Brain pericyte (primary cell): ENCODE measurements around the gene CYP1A1.

Experiments used
- DNase-seq: peaks from one replicate; pipeline ENCODE4 v3.0.0-alpha.2; 2012; ENCODE audit warnings: low read depth, low spot score

Gene CYP1A1, protein sequence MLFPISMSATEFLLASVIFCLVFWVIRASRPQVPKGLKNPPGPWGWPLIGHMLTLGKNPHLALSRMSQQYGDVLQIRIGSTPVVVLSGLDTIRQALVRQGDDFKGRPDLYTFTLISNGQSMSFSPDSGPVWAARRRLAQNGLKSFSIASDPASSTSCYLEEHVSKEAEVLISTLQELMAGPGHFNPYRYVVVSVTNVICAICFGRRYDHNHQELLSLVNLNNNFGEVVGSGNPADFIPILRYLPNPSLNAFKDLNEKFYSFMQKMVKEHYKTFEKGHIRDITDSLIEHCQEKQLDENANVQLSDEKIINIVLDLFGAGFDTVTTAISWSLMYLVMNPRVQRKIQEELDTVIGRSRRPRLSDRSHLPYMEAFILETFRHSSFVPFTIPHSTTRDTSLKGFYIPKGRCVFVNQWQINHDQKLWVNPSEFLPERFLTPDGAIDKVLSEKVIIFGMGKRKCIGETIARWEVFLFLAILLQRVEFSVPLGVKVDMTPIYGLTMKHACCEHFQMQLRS

DNA sequence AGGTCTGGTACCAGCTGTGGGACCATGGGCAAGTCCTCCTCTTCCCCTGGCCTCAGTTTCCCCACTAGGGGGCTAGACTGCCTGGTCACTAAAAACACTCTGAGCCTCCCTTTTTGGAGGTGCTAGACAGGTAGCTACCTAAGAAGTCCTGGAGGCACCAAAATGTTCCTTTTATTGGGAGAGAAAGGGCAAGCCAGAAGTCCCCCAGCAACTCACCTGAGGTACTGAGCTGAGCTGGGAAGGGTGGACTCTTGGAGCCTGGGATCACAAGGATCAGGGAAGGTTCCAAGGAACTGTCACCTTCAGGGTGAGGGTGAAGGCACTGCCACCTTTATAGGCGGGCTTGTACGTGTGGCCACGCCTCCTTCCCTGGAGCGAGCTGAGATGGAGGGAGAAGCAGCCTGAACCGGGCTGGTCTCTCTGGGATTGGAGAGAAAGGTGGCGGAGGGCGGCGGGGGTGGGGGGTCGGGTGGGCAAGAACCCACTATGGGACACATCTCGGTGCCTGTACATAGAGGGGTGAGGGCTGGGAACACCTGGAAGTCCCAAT is at the start of gene CYP1A1:
TSS of gene CYP1A1 (minus strand) at position 304 of the 550 bp plus-strand sequence. CDS start 2,431 bp downstream, outside the sequence.
- DNase-seq = no peak

DNA sequence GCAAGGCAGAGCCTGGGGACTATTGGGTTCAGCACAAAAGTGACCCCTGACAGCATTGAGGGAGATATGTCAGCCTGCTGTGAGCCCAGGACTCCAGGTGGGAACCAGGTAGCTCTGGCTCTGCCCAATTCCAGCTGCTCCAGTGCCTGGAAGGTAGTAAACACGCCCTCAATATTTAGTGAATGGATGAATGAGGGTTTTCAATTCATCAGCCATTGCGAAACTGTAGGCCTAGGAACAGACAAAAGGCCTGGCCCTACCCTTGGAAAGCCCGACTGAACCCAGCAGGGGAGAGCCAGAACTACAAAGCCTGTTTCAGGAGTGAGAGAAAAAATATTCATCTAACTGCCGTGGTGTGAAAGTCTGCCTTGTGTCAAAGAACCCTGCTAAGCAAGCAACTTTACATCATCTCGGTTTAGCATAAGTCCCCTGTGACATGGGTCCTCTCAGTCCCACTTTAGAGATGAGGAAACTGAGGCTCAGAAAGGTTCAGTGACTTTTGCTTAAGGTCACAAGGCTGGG is 48.5 kb upstream of the CYP1A1 start:
- DNase-seq = no peak

DNA sequence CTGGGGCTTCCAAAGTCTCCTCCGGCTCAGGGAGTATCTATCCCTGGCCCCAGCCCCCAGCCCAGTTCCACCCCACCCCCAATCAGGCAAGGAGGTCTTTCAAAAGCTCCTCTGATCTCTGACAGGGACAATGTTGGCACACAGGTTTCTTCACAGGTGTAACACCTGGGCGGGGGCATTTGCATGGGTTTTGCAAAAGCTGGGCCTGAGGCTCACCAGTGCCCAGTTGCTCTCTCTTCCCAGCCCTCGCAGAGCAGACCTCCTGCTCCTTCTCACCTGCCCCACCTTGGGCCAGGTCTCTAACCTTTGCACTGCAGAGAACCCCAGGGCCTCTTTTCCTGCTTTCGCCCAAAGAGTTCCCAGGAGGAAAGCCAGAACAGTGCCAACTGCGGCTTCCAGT is 48.0 kb upstream of the CYP1A1 start:
- no peak for DNase-seq

DNA sequence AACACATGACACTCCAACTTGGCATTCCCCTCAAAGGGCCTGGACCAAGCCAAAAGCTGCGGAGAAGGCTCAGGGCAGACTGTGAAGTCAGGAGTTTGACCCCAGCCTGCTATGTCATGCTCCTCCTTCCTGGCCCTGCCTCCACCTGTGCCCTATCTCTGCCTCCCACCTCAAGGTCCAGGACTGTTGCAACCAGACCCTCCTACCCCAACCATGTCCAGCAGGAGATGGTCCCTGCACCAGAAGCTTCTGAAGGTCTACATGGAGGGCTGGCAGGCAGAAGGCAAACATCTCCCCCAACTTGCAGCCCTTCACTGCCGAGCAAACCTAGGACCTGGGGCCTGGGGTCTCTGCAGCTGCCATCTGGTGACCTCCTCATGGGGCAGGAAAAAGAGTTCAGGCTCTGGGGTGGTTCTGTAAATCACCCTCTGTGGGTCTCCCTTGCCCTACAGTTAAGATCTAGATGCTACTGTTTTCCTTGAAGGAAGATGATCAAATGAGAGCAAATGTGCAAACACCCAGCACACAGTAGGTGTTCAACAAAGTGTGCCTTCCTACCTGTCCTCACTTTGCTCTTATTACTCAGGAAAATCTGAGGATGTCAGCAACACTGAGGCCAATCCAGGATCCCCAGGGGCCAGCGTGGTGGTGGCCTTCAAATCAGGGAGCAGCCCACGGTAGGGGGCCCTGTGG is 45.0 kb upstream of the CYP1A1 start:
- DNase-seq = no peak

GRCh38 chr15:74769463-74770025 is 44.2 kb upstream of the CYP1A1 start:
- DNase-seq = no peak

- no peak for DNase-seq
Observed at GRCh38 chr15:74768771-74769342, 43.5 kb upstream of the CYP1A1 start.

DNA sequence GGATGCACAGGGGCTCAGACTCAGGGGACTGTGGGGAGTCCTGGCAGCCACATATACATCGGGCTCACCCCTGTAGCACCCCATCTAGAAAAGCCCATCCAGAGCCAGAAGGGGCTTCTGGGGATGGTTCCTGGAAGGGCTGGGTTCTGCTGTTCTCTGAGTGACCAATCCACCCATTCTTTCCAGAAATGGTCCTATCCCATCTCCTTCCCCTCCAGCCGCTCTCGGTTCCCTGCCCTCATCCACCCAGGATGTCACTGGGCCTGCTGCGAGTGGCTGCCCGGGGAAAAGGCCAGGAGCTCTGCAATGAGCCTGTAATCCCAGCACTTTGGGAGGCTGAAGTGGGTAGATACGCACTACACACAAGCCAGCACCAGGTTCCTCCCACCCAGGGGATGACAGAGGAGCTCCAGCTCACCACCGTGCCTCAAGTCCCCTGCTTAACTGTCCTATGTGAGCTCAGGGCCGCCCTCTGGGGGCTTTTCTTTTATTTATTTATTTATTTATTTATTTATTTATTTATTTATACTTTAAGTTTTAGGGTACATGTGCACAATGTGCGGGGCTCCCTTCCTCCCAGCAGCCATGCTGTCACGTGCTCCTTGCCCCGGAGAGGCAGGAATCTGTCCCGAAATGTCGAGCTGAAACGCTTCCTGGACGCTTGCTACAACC is 42.9 kb upstream of the CYP1A1 start:
- DNase-seq = no peak

DNA sequence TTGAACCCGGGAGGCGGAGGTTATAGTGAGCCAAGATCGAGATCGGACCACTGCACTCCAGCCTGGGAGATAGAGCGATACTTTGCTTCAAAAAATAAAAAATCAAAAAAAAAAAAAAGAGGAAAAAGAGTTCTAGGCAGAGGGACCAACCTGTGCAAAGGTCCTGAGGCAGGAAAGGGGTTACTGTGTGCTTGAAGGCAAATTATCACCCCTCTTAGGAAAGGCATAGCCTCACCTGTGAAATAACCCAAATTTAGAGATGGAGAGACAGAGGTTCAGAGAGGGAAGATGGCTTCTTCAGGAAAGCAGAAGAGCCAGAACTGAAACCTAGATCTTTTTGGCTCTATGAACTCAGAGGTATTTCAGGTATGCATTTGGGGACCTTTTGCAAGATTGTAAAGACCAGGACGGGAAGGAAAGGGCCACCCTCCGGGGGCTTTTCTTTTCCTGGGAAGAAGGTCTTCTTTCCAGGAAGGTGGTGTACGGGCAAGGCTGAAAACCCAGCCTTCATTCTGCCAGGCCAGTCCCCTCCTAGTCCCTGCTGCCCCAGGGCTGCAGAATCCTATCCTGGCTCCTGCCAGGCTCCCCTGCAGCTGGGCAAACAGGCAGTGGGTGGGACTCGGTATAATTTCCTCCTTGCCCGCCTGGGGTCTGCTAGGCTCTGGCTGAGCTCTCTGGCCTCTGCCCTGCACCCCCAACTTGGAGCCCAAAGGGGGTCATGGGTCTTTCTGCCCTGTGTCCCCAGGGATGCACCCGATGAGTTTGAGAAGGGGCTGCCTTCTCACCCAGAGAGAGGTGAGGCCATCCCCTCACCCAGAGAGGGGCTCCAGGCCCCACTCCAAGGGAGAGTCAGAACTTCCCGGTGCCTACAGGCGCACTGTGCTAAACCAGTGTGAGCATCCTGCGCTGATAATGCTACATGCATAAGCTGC is 42.1 kb upstream of the CYP1A1 start:
- DNase-seq = no peak

DNA sequence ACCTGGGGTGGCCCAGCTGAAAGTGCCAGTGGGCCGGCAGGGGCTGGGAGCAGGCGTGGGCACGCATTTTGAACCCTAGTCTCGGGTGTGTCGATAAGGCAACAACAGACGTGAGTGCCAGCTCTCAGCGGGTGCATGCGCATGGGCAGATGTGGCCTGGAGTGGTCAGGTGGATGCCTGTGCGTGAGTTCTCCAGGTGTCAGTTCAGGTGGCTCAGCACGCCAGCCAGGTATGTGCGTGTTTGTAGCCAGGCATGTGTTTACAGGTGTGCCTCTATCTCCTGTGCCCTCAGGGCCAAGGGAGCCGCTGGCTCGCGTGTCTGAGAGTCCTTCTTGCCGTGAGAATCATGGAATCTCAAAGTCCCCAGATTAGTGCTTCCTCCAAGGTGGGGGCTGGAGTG is 38.1 kb upstream of the CYP1A1 start:
- DNase-seq = no peak

DNA sequence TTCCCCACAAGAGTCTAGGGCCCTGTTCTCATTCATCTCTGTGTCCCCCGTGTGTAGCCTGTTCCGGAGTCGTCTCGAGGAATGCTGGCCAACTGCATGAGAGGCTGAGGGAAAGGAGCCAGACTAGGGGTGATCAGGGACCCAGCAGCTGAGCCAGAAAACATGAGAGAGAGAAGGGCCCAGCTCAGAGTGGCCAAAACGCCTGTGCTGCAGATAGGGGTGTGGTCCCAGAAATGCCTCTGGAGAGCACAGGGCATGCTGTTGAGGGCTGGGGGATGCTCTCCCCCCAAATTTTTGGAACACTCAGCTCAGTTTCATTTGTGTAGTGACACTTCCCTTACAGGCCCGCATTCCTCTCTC is 37.4 kb upstream of the CYP1A1 start:
- no peak for DNase-seq

DNA sequence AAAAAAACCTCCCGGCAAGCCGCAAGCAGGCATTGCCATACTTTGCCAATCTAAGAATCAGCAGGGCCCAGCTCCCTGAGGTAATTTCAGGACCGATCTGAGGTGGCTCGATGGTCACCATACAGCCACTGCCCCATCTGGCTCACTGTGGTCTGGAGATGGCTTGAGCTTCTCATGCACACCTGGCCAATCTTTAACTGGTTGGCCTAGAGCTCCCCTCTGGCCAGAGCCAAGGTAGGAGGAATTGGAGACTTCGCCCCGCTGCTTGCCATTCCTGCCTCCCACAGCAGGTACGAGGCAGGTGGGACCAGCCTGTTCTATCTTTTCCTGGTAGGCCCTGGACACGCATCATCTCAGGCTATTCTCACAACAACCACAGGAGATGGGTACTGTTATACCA is 33.4 kb upstream of the CYP1A1 start:
- DNase-seq = no peak

DNA sequence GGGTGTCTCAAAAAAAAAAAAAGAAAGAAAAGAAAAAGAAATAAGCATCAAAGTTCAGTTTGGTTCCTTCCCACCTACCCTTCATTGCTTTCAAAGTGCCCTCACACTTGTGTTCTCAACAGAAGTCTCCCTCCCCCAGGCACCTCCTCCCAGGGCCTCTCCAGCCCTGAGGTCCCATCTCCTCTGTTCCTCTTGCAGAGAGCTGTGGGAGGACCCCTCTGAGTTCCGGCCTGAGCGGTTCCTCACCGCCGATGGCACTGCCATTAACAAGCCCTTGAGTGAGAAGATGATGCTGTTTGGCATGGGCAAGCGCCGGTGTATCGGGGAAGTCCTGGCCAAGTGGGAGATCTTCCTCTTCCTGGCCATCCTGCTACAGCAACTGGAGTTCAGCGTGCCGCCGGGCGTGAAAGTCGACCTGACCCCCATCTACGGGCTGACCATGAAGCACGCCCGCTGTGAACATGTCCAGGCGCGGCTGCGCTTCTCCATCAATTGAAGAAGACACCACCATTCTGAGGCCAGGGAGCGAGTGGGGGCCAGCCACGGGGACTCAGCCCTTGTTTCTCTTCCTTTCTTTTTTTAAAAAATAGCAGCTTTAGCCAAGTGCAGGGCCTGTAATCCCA is 29.4 kb upstream of the CYP1A1 start:
- DNase-seq = no peak

GRCh38 chr15:74752531-74752930 is 27.2 kb upstream of the CYP1A1 start:
- no peak for DNase-seq

GRCh38 chr15:74752011-74752410 is 26.7 kb upstream of the CYP1A1 start:
- DNase-seq = no peak

DNA sequence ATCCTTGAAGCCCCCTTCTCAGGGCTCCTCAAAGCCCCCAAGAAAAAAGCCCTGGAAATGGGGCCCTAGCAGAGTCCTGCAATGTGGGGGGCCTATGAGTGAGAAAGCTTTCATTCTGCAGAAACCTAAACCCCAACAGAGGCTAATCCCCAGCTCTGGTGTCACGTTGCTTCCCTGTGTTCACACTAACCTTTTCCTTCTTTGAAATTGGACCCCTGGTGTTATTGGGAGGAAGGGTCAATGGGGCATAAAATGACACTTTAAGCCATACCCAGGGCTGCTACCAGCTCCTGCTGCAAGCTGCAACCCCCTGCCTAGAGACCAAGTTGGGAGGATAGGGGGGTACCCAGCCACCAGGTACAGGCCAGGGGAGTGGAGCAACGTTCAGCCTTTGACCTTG is 25.4 kb upstream of the CYP1A1 start:
- DNase-seq = no peak

GRCh38 chr15:74749832-74750231 is 24.5 kb upstream of the CYP1A1 start:
- DNase-seq = no peak

DNA sequence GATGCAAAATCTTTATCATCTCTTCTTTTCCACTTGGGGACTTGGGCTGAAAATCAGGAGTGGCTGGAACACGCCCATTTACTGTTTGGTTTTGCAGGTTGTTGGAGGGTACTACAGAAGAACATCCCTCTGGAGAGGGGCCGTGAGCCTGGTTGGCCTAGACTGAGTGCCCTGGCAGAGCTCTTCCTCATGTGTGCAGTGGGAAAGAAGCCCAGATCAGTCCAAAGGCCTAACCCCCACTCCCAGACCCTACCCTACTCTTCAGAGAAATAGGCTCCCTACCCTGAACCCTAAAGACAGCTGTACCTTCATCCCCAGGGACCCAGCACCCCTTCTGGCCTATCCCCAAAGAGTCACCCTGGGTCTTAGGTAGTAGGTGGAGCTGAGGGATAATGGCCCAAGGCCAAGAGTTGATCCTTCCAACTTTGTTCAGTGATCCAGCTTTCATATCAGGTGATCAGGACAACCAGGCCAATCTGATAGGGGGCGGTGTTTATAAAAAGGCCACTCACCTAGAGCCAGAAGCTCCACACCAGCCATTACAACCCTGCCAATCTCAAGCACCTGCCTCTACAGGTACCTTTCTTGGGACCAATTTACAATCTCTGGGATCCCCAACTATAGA is 23.1 kb upstream of the CYP1A1 start, which contains the start of gene CYP1A2:
TSS of gene CYP1A2 (plus strand) at position 524 of the 625 bp plus-strand sequence. CDS start 894 bp downstream, outside the sequence.
- DNase-seq = no peak

- DNase-seq = no peak
Observed at GRCh38 chr15:74746389-74746788, 21.1 kb upstream of the CYP1A1 start.

- DNase-seq = no peak
Observed at GRCh38 chr15:74742422-74742821, 17.1 kb upstream of the CYP1A1 start.
